Fibroblast of pulmonary artery (primary cell): ENCODE results near the gene GMDS.

Experiments used
- DNase-seq: peaks from one replicate; pipeline ENCODE4 v3.0.0-alpha.2; 2010; ENCODE audit warnings: low read depth
- H3K4me3 ChIP-seq: replicated peaks from 2 replicates; pipeline ENCODE4 v1.5.1; 2011; ENCODE audit warnings: low read depth, mild to moderate bottlenecking, control low read depth, low read length, moderate library complexity
- CTCF ChIP-seq: IDR thresholded peaks from 2 replicates; pipeline ENCODE4 v1.5.1; 2011; ENCODE audit warnings: mild to moderate bottlenecking, control low read depth, low read length, inconsistent platforms; ENCODE audit errors: missing control alignments

Gene GMDS

GRCh38 chr6:1815827-1816452 lies 429.5 kb downstream of the GMDS start:
- no peak overlapping the region for H3K4me3 ChIP-seq
- no peak for TF ChIP-seq CTCF
- DNase-seq = no peak

- no peak for TF ChIP-seq CTCF
- H3K4me3 ChIP-seq = no peak overlapping the region
- no peak for DNase-seq
Measured at GRCh38 chr6:1814279-1814678, 431.1 kb downstream of the GMDS start.

- no peak for TF ChIP-seq CTCF
- H3K4me3 ChIP-seq = no peak overlapping the region
- no peak for DNase-seq
Measured at GRCh38 chr6:1812487-1812886, 432.9 kb downstream of the GMDS start.

GRCh38 chr6:1812034-1812433 lies 433.4 kb downstream of the GMDS start:
- DNase-seq = no peak
- H3K4me3 ChIP-seq = no peak overlapping the region
- no peak for TF ChIP-seq CTCF

GRCh38 chr6:1810880-1811279 lies 434.5 kb downstream of the GMDS start:
- TF ChIP-seq CTCF = no peak
- H3K4me3 ChIP-seq = no peak overlapping the region
- no peak for DNase-seq

- H3K4me3 ChIP-seq = no peak overlapping the region
- TF ChIP-seq CTCF = no peak
Measured at GRCh38 chr6:1809291-1809988, 436.0 kb downstream of the GMDS start.

GRCh38 chr6:1806935-1807334 lies 438.5 kb downstream of the GMDS start:
- no peak for DNase-seq
- no peak for TF ChIP-seq CTCF
- H3K4me3 ChIP-seq = no peak overlapping the region

More at GRCh38 chr6:1809291-1809988, 436.0 kb downstream of the GMDS start:
- no peak for DNase-seq
